H1 (cell line): ENCODE measurements around the gene MIER1. TPM values are rescaled to one million over a fixed set of nuclear protein-coding genes. Genes with fewer than 3 reads are reported as not detected.

ENCODE experiments used
- RBBP5 ChIP-seq: IDR thresholded peaks from 2 replicates; pipeline ENCODE4 v1.7.1; 2012; ENCODE audit warnings: low read depth, mild to moderate bottlenecking, inconsistent platforms, low read length, moderate library complexity, borderline replicate concordance
- TAF7 ChIP-seq: optimal IDR thresholded peaks from 2 replicates; pipeline ENCODE3; 2011; ENCODE audit warnings: low read depth, mild to moderate bottlenecking, inconsistent platforms, low read length, moderate library complexity, borderline replicate concordance
- polyA plus RNA-seq, 7 experiments: library from polyadenylated mRNA; depleted of rRNA in 3 of 7; stranded (reverse) in 5 of 7; unstranded in 2 of 7; fragments of >200 nt in 5 of 7; fragments of 200-250 nt in 2 of 7; gene quantifications; 1 replicate in 5 of 7; 2 replicates in 1 of 7; 4 replicates in 1 of 7; pipeline versions ENCODE4 v1.2.1 to v1.2.3, GENCODE V29; 2011 to 2013; ENCODE audit warnings: missing spikeins in 2 of 7, mixed read lengths in 2 of 7
- total RNA-seq: library from RNA; stranded (reverse); fragmentation: NEBNext Ultra II Directional; extraction: Animal tissue kit (Norgen Biotek cat#: 25700); gene quantifications from 2 replicates; pipeline ENCODE4 v1.2.1, GENCODE V29; 2021

The MIER1 gene
- total and polyA plus RNA-seq, 2 of the 8 experiments (the other 6 are each of a cell fraction or from before 2014, with no cell fraction given): 5.2 to 33.5 TPM

- TF ChIP-seq TAF7 (no peak), RBBP5 (no peak)
- TF ChIP-seq, all 59 proteins: peak for 0
Observed at GRCh38 chr1:67009792-67010191, 85.0 kb downstream of the MIER1 start (continued).
